GM10266 (cell line): ENCODE data around the gene P2RX7.

ENCODE experiments used
- DNase-seq: peaks from one replicate; pipeline ENCODE4 v3.0.0; 2012; ENCODE audit errors: extremely low spot score
- CTCF ChIP-seq: IDR thresholded peaks from 2 replicates; pipeline ENCODE4 v1.5.1; 2012; ENCODE audit warnings: mild to moderate bottlenecking, low read depth; ENCODE audit not compliant: control insufficient read depth, insufficient read depth; ENCODE audit errors: missing control alignments

The P2RX7 gene

GRCh38 chr12:121111684-121112083 lies 21.0 kb upstream of the P2RX7 start:
- TF ChIP-seq CTCF = no peak
- DNase-seq = no peak

GRCh38 chr12:121112496-121112895 lies 20.2 kb upstream of the P2RX7 start:
- no peak for TF ChIP-seq CTCF

GRCh38 chr12:121113057-121113456 lies 19.6 kb upstream of the P2RX7 start:
- no peak for TF ChIP-seq CTCF
- DNase-seq = no peak

More at GRCh38 chr12:121112496-121112895, 20.2 kb upstream of the P2RX7 start:
- DNase-seq = no peak

- no peak for DNase-seq
- TF ChIP-seq CTCF = no peak
These were observed 18.5 kb upstream of the P2RX7 start for GRCh38 chr12:121114019-121114639.

GRCh38 chr12:121114806-121115205 lies 17.9 kb upstream of the P2RX7 start:
- TF ChIP-seq CTCF = no peak
- DNase-seq = no peak

GRCh38 chr12:121115530-121115929 lies 17.1 kb upstream of the P2RX7 start:
- DNase-seq = no peak
- no peak for TF ChIP-seq CTCF

GRCh38 chr12:121116318-121117225 lies 16.1 kb upstream of the P2RX7 start:
- no peak for DNase-seq
- TF ChIP-seq CTCF = no peak
